ENCODE data around the gene LTB4R2.
"Not testable (repeated sequence)": the region's sequence is repeated elsewhere in the genome, so short reads cannot be mapped to it uniquely, and the experiment has no call there.

LTB4R2 gene

DNA sequence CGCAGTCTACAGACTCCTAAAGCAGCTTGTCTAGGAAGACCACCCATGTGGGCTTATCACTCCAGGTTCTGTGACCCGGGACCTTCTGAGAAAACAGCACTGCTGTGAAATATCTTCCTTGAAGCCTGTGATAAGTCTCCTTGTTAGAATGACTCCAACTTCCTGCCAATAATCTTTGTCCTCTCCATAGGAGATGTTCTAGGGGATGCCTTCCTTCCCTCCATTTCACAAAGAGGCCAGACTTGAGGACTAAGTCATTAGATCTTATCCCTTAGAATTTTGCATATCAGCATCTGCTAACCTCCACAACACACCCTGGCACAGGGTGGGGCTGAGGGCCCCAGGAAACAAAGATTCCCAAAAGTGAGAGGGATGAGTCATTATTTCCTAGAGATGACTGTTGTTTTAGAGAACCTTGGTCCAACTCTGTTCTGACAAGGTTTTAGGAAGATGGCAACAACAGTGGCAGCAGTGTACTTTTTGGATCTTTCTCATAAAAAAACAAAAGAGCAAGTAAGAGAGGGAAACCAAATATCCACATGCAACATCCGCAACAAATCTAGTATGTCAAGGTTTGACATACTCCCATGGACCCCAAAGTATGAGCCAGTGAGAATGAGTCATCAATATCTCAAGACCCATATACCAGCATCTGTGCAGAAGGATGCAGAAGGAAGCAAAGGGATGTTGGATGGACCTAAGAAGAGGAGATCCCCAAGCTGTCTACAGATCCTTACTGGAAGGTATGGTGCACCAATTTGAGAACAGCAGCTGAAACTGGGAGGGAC is 7.4 kb downstream of the LTB4R2 start:
- H3K27me3 ChIP-seq (ENCODE audit: control insufficient read depth in 1 of 2, insufficient read depth in 2 of 2, low read length in 2 of 2), result peaks cover 15 to 24% of the 10 kb centered on the region in 2 donors
- H3K4me1 ChIP-seq (ENCODE audit: control insufficient read depth in 1 of 2, insufficient read depth in 2 of 2, low read length in 2 of 2), result peaks cover 23 to 38% of the 10 kb centered on the region in 2 donors
- no peak overlapping the region for H3K4me3 ChIP-seq (ENCODE audit: low read depth in 1 of 2, low read length in 2 of 2)
- H3K27ac ChIP-seq (ENCODE audit: low read depth, low read length), result no peak overlapping the region
- H3K9me3 ChIP-seq (ENCODE audit: control insufficient read depth in 1 of 2, low read length in 2 of 2), result no peaks in the 10 kb centered on the region
- H3K9ac ChIP-seq (ENCODE audit: low read depth in 1 of 2, low read length in 2 of 2), result no peak overlapping the region
- H3K36me3 ChIP-seq (ENCODE audit: control insufficient read depth in 1 of 2, insufficient read depth in 2 of 2, low read length in 2 of 2), result no peaks in the 10 kb centered on the region

DNA sequence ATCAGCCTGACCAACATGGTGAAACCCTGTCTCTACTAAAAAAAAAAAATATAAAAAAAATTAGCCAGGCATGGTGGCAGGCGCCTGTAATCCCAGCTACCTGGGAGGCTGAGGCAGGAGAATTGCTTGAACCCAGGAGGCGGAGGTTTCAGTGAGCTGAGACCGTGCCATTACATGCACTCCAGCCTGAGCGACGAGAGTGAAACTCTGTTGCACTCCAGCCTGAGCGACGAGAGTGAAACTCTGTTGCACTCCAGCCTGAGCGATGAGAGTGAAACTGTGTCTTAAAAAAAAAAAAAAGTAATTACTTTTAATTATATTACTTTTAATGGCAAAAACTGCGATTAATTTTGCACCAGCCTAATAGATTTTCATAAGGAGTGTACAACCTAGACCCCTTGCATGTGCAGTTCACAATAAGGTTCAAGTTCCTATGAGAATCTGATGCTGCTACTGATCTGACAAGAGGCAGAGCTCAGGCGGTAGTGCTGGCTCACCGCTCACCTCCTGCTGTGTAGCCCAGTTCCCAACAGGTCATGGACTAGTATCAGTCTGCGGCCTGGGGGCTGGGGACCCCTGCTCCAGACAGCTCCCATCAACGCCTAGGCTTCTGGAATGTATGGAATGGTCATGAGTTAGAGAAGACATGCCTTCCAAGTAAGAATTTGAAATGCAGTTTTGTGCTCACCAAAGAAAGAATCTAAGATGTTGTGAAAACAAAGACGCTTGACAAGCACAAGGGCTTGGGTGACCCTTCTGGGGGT is 11.5 kb downstream of the LTB4R2 start:
- Histone ChIP-seq H3K9me3 (ENCODE audit: control insufficient read depth in 1 of 2, low read length in 2 of 2) (no peaks in the 10 kb centered on the region), H3K36me3 (ENCODE audit: control insufficient read depth in 1 of 2, insufficient read depth in 2 of 2, low read length in 2 of 2) (no peaks in the 10 kb centered on the region), H3K9ac (ENCODE audit: low read depth in 1 of 2, low read length in 2 of 2) (no peak overlapping the region), H3K27ac (ENCODE audit: low read depth, low read length) (no peak overlapping the region), H3K27me3 (ENCODE audit: control insufficient read depth in 1 of 2, insufficient read depth in 2 of 2, low read length in 2 of 2) (peaks cover 15 to 20% of the 10 kb centered on the region in 2 donors), H3K4me1 (ENCODE audit: control insufficient read depth in 1 of 2, insufficient read depth in 2 of 2, low read length in 2 of 2) (peaks cover 0 to 6% of the 10 kb centered on the region in 2 donors), H3K4me3 (ENCODE audit: low read depth in 1 of 2, low read length in 2 of 2) (no peak overlapping the region)

DNA sequence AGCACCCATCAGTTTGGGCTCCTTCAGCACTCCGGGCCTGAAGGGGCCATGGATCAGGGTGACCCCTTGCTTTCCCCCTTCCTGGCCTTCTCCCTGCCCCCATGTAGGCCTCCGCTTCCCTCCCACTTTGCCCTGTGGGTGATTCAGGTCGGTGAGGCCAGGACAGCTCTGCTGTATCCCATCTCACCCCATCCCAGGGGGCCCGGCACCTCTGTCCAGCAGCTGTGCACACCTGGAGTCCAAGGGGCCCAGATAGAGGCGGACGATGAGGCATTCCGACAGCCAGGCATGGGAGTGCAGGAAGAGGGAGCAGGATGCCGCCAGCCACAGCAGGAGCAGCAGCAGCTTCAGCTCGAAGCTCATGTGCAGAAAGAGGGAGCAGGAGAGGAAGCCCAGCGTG is 12.7 kb downstream of the LTB4R2 start:
- no peaks in the 10 kb centered on the region for H3K9me3 ChIP-seq (ENCODE audit: control insufficient read depth in 1 of 2, low read length in 2 of 2)
- no peak overlapping the region for H3K4me3 ChIP-seq (ENCODE audit: low read depth in 1 of 2, low read length in 2 of 2)
- H3K27ac ChIP-seq (ENCODE audit: low read depth, low read length), result no peak overlapping the region
- no peak overlapping the region for H3K9ac ChIP-seq (ENCODE audit: low read depth in 1 of 2, low read length in 2 of 2)
- H3K27me3 ChIP-seq (ENCODE audit: control insufficient read depth in 1 of 2, insufficient read depth in 2 of 2, low read length in 2 of 2), result peaks cover 16 to 19% of the 10 kb centered on the region in 2 donors
- no peaks in the 10 kb centered on the region for H3K36me3 ChIP-seq (ENCODE audit: control insufficient read depth in 1 of 2, insufficient read depth in 2 of 2, low read length in 2 of 2)
- H3K4me1 ChIP-seq (ENCODE audit: control insufficient read depth in 1 of 2, insufficient read depth in 2 of 2, low read length in 2 of 2), result peaks cover 0 to 6% of the 10 kb centered on the region in 2 donors

DNA sequence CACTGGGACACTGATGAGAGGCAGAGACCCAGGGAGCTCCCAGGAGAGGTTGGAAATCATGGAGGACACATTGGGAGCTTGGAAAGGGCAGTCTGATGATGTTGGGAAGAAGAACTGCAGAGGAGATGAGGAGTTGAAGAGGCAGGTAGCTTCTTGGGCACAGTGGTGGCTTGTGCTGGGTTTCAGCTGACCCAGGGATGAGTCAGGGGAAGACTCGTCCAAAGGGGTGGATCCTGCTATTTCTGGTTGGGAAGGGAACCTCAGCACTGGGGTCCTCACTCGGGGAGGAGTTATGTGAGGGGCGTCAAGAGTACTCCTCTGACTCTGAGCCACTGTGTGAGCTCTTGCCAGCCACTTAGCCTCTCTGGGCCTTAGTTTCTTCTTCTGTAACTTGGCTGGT is 13.4 kb downstream of the LTB4R2 start:
- Histone ChIP-seq H3K36me3 (ENCODE audit: control insufficient read depth in 1 of 2, insufficient read depth in 2 of 2, low read length in 2 of 2) (no peaks in the 10 kb centered on the region), H3K9ac (ENCODE audit: low read depth in 1 of 2, low read length in 2 of 2) (no peak overlapping the region), H3K27ac (ENCODE audit: low read depth, low read length) (no peak overlapping the region), H3K4me1 (ENCODE audit: control insufficient read depth in 1 of 2, insufficient read depth in 2 of 2, low read length in 2 of 2) (peaks cover 0 to 6% of the 10 kb centered on the region in 2 donors), H3K27me3 (ENCODE audit: control insufficient read depth in 1 of 2, insufficient read depth in 2 of 2, low read length in 2 of 2) (peaks cover 16 to 19% of the 10 kb centered on the region in 2 donors), H3K4me3 (ENCODE audit: low read depth in 1 of 2, low read length in 2 of 2) (no peak overlapping the region), H3K9me3 (ENCODE audit: control insufficient read depth in 1 of 2, low read length in 2 of 2) (no peaks in the 10 kb centered on the region)

DNA sequence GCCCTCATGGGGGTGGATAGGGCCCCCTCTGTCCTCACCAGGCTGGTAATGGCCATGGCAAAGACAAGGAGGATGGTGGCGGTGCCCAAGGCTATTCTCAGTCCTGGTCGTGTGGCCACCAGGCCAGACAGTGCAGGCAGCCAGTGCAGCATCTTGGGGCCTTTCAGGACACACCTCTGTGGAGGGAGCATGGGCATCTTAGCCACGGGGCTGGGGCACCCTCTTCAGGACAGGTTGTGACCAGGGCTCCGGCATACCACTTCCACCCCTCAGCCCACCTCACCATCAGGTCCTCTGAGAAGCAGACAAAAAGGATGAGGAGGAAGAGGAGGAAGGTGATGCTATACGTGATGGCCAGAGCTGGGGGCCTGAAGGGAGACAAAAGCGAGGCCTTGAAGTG is 14.1 kb downstream of the LTB4R2 start:
- Histone ChIP-seq H3K27me3 (ENCODE audit: control insufficient read depth in 1 of 2, insufficient read depth in 2 of 2, low read length in 2 of 2) (peaks cover 12% of the 10 kb centered on the region in 2 donors), H3K4me1 (ENCODE audit: control insufficient read depth in 1 of 2, insufficient read depth in 2 of 2, low read length in 2 of 2) (peaks cover 0 to 11% of the 10 kb centered on the region in 2 donors), H3K36me3 (ENCODE audit: control insufficient read depth in 1 of 2, insufficient read depth in 2 of 2, low read length in 2 of 2) (no peaks in the 10 kb centered on the region), H3K27ac (ENCODE audit: low read depth, low read length) (no peak overlapping the region), H3K4me3 (ENCODE audit: low read depth in 1 of 2, low read length in 2 of 2) (no peak overlapping the region), H3K9me3 (ENCODE audit: control insufficient read depth in 1 of 2, low read length in 2 of 2) (no peaks in the 10 kb centered on the region), H3K9ac (ENCODE audit: low read depth in 1 of 2, low read length in 2 of 2) (no peak overlapping the region)

DNA sequence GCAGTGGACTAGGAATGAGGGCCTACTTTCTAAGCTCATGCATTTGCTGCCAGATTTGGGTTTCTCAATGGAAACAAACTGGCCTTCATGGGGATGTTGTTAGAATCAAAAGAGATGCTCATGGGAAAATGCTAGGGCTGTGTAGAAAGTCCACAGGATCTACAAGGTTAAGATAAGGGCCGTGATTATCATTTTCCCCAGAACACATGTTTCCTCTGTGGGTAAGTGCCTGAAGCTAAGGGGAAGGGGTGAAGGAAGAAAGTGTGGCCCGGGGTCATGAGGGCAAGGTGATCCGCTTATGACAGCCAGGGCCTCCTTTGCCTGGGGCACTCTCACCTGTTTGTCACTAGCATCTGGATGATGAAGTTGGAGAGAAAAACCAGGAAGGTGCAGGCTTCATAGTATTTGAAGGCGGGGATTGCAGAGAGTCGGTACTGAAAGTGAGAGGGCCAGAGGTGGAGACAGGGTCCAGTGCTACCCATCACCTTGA is 15.1 kb downstream of the LTB4R2 start:
- Histone ChIP-seq H3K9me3 (ENCODE audit: control insufficient read depth in 1 of 2, low read length in 2 of 2) (no peaks in the 10 kb centered on the region), H3K9ac (ENCODE audit: low read depth in 1 of 2, low read length in 2 of 2) (no peak overlapping the region), H3K27me3 (ENCODE audit: control insufficient read depth in 1 of 2, insufficient read depth in 2 of 2, low read length in 2 of 2) (peaks cover 4 to 5% of the 10 kb centered on the region in 2 donors), H3K36me3 (ENCODE audit: control insufficient read depth in 1 of 2, insufficient read depth in 2 of 2, low read length in 2 of 2) (no peaks in the 10 kb centered on the region), H3K4me1 (ENCODE audit: control insufficient read depth in 1 of 2, insufficient read depth in 2 of 2, low read length in 2 of 2) (peaks cover 0 to 20% of the 10 kb centered on the region in 2 donors), H3K27ac (ENCODE audit: low read depth, low read length) (no peak overlapping the region), H3K4me3 (ENCODE audit: low read depth in 1 of 2, low read length in 2 of 2) (no peak overlapping the region)

DNA sequence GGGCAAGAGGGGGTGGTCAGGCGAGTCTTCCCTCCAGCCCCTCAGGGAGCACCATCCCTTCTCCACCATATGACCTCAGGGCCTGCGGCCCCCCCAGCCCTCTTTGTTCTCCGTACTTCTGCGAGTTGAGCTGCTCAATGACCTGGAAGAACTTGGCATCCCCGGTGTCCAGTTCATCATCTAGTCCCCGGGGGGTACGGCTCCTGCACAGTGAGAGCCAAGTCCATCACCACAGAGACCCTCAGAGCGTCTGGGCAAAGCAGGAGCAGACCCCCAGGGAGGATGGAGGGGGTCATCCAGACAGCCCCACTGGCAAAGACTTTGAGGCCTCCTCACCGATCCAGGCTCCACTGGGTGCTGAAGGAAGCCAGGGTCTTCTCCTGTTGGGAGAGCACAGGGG is 16.0 kb downstream of the LTB4R2 start:
- peaks cover 0 to 20% of the 10 kb centered on the region in 2 donors for H3K4me1 ChIP-seq (ENCODE audit: control insufficient read depth in 1 of 2, insufficient read depth in 2 of 2, low read length in 2 of 2)
- H3K27me3 ChIP-seq (ENCODE audit: control insufficient read depth in 1 of 2, insufficient read depth in 2 of 2, low read length in 2 of 2), result peaks cover 0 to 4% of the 10 kb centered on the region in 2 donors
- H3K9me3 ChIP-seq (ENCODE audit: control insufficient read depth in 1 of 2, low read length in 2 of 2), result no peaks in the 10 kb centered on the region
- H3K36me3 ChIP-seq (ENCODE audit: control insufficient read depth in 1 of 2, insufficient read depth in 2 of 2, low read length in 2 of 2), result no peaks in the 10 kb centered on the region
- no peak overlapping the region for H3K27ac ChIP-seq (ENCODE audit: low read depth, low read length)
- no peak overlapping the region for H3K9ac ChIP-seq (ENCODE audit: low read depth in 1 of 2, low read length in 2 of 2)
- H3K4me3 ChIP-seq (ENCODE audit: low read depth in 1 of 2, low read length in 2 of 2), result no peak overlapping the region

DNA sequence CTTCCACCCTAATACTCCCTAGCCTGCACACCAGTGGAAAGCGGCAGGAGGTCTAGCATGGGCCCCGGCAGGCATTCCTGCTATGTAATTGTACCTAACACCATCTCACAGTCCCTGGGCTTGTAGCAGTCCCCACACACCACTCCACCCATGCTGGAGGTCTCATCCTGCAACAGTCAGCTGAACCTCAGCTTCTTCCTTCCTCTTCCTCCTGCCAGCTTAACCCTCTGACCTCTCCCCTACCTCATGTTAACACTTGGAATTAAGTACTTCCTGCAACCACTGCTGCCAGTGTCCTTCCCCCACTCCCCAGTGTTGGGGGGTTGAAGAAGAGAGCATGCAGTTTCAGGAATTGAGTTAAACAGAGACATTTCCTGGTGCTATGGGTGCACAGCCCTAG is 17.4 kb downstream of the LTB4R2 start:
- Histone ChIP-seq H3K4me3 (ENCODE audit: low read depth in 1 of 2, low read length in 2 of 2) (no peak overlapping the region), H3K9me3 (ENCODE audit: control insufficient read depth in 1 of 2, low read length in 2 of 2) (no peaks in the 10 kb centered on the region), H3K4me1 (ENCODE audit: control insufficient read depth in 1 of 2, insufficient read depth in 2 of 2, low read length in 2 of 2) (peaks cover 9 to 29% of the 10 kb centered on the region in 2 donors), H3K9ac (ENCODE audit: low read depth in 1 of 2, low read length in 2 of 2) (no peak overlapping the region), H3K27ac (ENCODE audit: low read depth, low read length) (no peak overlapping the region), H3K36me3 (ENCODE audit: control insufficient read depth in 1 of 2, insufficient read depth in 2 of 2, low read length in 2 of 2) (no peaks in the 10 kb centered on the region), H3K27me3 (ENCODE audit: control insufficient read depth in 1 of 2, insufficient read depth in 2 of 2, low read length in 2 of 2) (peaks cover 0 to 4% of the 10 kb centered on the region in 2 donors)

DNA sequence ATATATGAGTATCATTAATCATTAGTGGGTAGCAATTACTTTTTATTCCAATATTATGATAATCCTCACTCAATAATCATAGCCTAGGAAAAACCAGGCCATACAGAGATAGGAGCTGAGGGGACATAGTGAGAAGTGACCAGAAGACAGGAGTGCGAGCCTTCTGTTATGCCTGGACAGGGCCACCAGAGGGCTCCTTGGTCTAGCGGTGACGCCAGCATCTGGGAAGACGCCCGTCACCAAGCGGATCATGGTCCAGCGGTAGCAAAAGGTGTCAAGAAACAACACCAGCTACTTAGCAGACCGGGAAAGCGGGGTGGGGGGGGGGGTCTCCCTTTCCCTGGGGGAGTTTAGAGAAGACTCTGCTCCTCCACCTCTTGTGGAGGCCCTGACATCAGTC is 18.0 kb downstream of the LTB4R2 start:
- not testable (repeated sequence) for H3K27me3 ChIP-seq (ENCODE audit: control insufficient read depth in 1 of 2, insufficient read depth in 2 of 2, low read length in 2 of 2); H3K4me3 ChIP-seq (ENCODE audit: low read depth in 1 of 2, low read length in 2 of 2); H3K27ac ChIP-seq (ENCODE audit: low read depth, low read length); H3K9me3 ChIP-seq (ENCODE audit: control insufficient read depth in 1 of 2, low read length in 2 of 2); H3K9ac ChIP-seq (ENCODE audit: low read depth in 1 of 2, low read length in 2 of 2); H3K36me3 ChIP-seq (ENCODE audit: control insufficient read depth in 1 of 2, insufficient read depth in 2 of 2, low read length in 2 of 2)
- H3K4me1 ChIP-seq (ENCODE audit: control insufficient read depth in 1 of 2, insufficient read depth in 2 of 2, low read length in 2 of 2), result peaks cover 15 to 35% of the 10 kb centered on the region in 2 donors

DNA sequence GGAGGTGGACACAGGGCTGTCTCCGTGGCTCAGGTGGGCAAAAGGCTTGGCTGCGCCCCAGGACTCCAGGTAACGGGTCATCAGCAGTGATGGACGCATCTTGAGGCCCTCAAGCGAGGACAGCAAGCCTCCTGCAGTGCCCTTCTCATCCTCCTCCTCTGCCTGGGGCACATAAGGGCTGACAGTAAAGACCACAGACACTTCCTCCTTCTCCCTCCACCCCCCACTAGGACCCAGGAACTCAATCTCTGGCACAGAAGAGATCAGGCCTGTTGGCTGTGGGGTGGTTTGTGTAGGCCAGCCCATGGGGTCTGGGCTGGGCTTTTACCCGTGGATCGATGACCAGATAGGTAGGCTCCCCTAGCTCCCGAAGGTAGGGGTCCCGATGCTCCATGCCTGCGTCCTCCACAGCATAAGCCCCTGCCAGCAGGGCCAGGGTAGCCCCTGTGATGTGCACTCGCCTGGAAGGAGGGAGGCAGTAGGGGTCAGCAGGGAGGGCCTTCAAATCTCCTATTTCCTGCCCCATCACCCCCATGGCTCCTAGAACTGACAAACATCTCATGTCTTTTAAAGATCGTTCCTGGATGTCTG is 19.2 kb downstream of the LTB4R2 start:
- H3K4me3 ChIP-seq (ENCODE audit: low read depth in 1 of 2, low read length in 2 of 2), result no peak overlapping the region
- H3K9me3 ChIP-seq (ENCODE audit: control insufficient read depth in 1 of 2, low read length in 2 of 2), result no peaks in the 10 kb centered on the region
- H3K9ac ChIP-seq (ENCODE audit: low read depth in 1 of 2, low read length in 2 of 2), result no peak overlapping the region
- H3K4me1 ChIP-seq (ENCODE audit: control insufficient read depth in 1 of 2, insufficient read depth in 2 of 2, low read length in 2 of 2), result peaks cover 25 to 43% of the 10 kb centered on the region in 2 donors
- H3K27ac ChIP-seq (ENCODE audit: low read depth, low read length), result no peak overlapping the region
- H3K36me3 ChIP-seq (ENCODE audit: control insufficient read depth in 1 of 2, insufficient read depth in 2 of 2, low read length in 2 of 2), result no peaks in the 10 kb centered on the region
- peaks cover 4% of the 10 kb centered on the region in 2 donors for H3K27me3 ChIP-seq (ENCODE audit: control insufficient read depth in 1 of 2, insufficient read depth in 2 of 2, low read length in 2 of 2)

Data from duodenal mucosa (tissue), 2 donors.